ENCODE measurements around the gene PRR4.

GRCh38 chr12:10855807-10856206 lies 6.5 kb upstream of the PRR4 start:
- no peak for TF ChIP-seq CTCF (IDR thresholded peaks at IDR 0.05)
- TF ChIP-seq POLR2A (IDR thresholded peaks at IDR 0.05) = no peak

All from adrenal gland (tissue), 5 donors.